Activated naive CD8-positive, alpha-beta T cell treated with anti-CD3 and anti-CD28 coated beads, Interleukin-2, amount 50 U/mL, for 24 hours (primary cell): ENCODE data around the gene PLEKHO2.
A peak's percentile ranks its signal among the peaks of the same experiment; 100 is the strongest.

Source experiments
- ATAC-seq: fragments of 150-1000 bp; cut with Tn5 transposase; one replicate; pipeline ENCODE4 v1.10.0; 2021
- DNase-seq: peaks from one replicate; pipeline ENCODE4 v3.0.0; 2021
- H3K27ac Mint-ChIP-seq: one replicate; pipeline ENCODE4 v1.8.0; 2021; ENCODE audit warnings: mild to moderate bottlenecking, mixed read lengths
- H3K27me3 Mint-ChIP-seq: one replicate; pipeline ENCODE4 v1.8.0; 2021; ENCODE audit warnings: mixed read lengths
- H3K36me3 Mint-ChIP-seq: one replicate; pipeline ENCODE4 v1.8.0; 2021; ENCODE audit warnings: low read depth, mixed read lengths
- H3K4me1 Mint-ChIP-seq: one replicate; pipeline ENCODE4 v1.8.0; 2021; ENCODE audit warnings: mixed read lengths
- H3K4me3 Mint-ChIP-seq: one replicate; pipeline ENCODE4 v1.8.0; 2021; ENCODE audit warnings: mild to moderate bottlenecking, moderate library complexity, mixed read lengths
- H3K9me3 Mint-ChIP-seq: one replicate; pipeline ENCODE4 v1.8.0; 2021; ENCODE audit warnings: mixed read lengths

PLEKHO2 gene

DNA sequence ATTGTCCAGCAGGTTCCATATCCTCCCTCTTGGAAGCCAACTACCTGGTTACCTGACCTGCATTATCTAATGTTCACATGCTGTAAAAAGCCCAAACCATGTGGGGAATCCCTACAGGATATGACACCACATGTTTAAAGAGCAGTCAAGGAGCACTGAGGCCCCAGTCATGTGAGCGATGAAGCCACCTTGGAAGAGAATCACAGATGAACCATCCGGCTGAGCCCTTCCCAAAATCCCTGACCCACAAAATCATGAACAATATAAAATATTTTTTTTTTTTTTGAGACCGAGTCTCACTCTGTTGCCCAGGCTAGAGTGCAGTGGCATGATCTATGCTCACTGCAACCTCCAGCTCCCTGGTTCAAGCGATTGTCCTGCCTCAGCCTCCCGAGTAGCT, 59.4 kb downstream of the PLEKHO2 start:
- peaks cover 39% of the 10 kb centered on the region for H3K4me1 Mint-ChIP-seq
- H3K9me3 Mint-ChIP-seq: peaks cover 7% of the 10 kb centered on the region
- H3K36me3 Mint-ChIP-seq: peaks cover 11% of the 10 kb centered on the region
- H3K27me3 Mint-ChIP-seq: no peaks in the 10 kb centered on the region
- ATAC-seq (no peak), DNase-seq (no peak)
- no peak overlapping the region for H3K4me3 Mint-ChIP-seq
- H3K27ac Mint-ChIP-seq: no peak overlapping the region

- H3K27ac Mint-ChIP-seq: no peak overlapping the region
- ATAC-seq: no peak
- peaks cover 7% of the 10 kb centered on the region for H3K9me3 Mint-ChIP-seq
- peaks cover 33% of the 10 kb centered on the region for H3K4me1 Mint-ChIP-seq
- no peaks in the 10 kb centered on the region for H3K27me3 Mint-ChIP-seq
- H3K36me3 Mint-ChIP-seq: peaks cover 11% of the 10 kb centered on the region
- H3K4me3 Mint-ChIP-seq: no peak overlapping the region
- no peak for DNase-seq
Measured at GRCh38 chr15:64901914-64902313, 60.2 kb downstream of the PLEKHO2 start.

- Mint-ChIP-seq H3K4me3 (no peak overlapping the region), H3K4me1 (peaks cover 31% of the 10 kb centered on the region), H3K9me3 (peaks cover 7% of the 10 kb centered on the region), H3K36me3 (peaks cover 11% of the 10 kb centered on the region), H3K27ac (no peak overlapping the region), H3K27me3 (no peaks in the 10 kb centered on the region)
- ATAC-seq: no peak
- no peak for DNase-seq
Measured at GRCh38 chr15:64902863-64903262, 61.1 kb downstream of the PLEKHO2 start.

GRCh38 chr15:64903326-64903950, 61.7 kb downstream of the PLEKHO2 start:
- Mint-ChIP-seq H3K27me3 (no peaks in the 10 kb centered on the region), H3K4me1 (peaks cover 31% of the 10 kb centered on the region), H3K27ac (no peak overlapping the region), H3K4me3 (no peak overlapping the region), H3K9me3 (peaks cover 7% of the 10 kb centered on the region), H3K36me3 (peaks cover 11% of the 10 kb centered on the region)
- ATAC-seq: no peak
- no peak for DNase-seq

DNA sequence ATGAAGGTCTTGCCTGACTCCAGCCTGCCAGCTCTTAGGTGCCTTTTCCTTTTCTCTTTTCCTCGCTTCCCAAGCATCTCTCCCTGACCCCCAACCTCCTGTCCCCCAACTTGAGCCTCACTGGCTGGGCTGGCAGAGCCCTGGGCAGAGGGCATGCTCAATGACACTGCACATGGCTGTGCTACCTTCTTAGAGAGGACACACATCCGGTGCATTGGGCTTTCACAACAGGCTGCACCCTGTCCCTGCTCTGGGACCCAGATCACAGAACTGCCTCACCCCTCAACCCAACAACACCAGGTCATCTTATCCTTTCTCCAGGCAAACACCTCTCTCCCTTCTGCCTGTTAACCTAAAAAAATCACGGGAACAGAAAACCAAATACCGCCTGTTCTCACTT, 62.5 kb downstream of the PLEKHO2 start:
- ATAC-seq: no peak
- Mint-ChIP-seq H3K4me3 (no peak overlapping the region), H3K27me3 (no peaks in the 10 kb centered on the region), H3K9me3 (peaks cover 7% of the 10 kb centered on the region), H3K4me1 (peaks cover 31% of the 10 kb centered on the region), H3K27ac (no peak overlapping the region), H3K36me3 (peaks cover 11% of the 10 kb centered on the region)
- DNase-seq: no peak

- ATAC-seq: peak; percentile 90
- no peak overlapping the region for H3K27ac Mint-ChIP-seq
- peak overlapping the region; percentile 68 for H3K4me3 Mint-ChIP-seq
- peaks cover 31% of the 10 kb centered on the region for H3K4me1 Mint-ChIP-seq
- peak; percentile 87 for DNase-seq
- no peaks in the 10 kb centered on the region for H3K27me3 Mint-ChIP-seq
- H3K36me3 Mint-ChIP-seq: peaks cover 7% of the 10 kb centered on the region
- peaks cover 7% of the 10 kb centered on the region for H3K9me3 Mint-ChIP-seq
Measured at GRCh38 chr15:64905119-64905831, 63.6 kb downstream of the PLEKHO2 start.

DNA sequence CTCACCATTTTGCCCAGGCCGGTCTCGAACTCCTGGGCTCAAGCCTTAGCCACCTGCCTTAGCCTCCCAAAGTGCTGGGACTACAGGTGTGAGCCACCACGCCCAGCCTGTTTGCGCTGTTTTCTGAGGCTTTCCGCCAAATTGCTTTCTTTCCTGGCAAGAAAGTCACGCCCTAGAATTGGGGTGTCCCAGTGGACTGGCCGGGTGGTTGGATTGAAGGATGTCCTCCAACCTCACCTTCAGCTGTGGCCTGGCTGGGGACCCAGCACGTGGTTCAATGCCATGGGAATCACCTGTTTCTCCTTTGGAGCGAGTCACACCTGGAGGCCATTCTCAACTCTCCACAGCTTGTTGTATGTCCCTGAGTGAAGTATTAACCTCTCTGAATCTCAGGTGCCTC, 64.2 kb downstream of the PLEKHO2 start:
- no peak overlapping the region for H3K4me3 Mint-ChIP-seq
- H3K27me3 Mint-ChIP-seq: no peaks in the 10 kb centered on the region

GRCh38 chr15:64906402-64906801, 64.7 kb downstream of the PLEKHO2 start:
- DNase-seq: no peak
- no peak overlapping the region for H3K27ac Mint-ChIP-seq
- H3K4me3 Mint-ChIP-seq: no peak overlapping the region
- H3K4me1 Mint-ChIP-seq: peaks cover 36% of the 10 kb centered on the region
- peaks cover 5% of the 10 kb centered on the region for H3K27me3 Mint-ChIP-seq
- H3K36me3 Mint-ChIP-seq: peaks cover 2% of the 10 kb centered on the region
- no peaks in the 10 kb centered on the region for H3K9me3 Mint-ChIP-seq
- ATAC-seq: no peak

More for the DNA sequence above, 64.2 kb downstream of the PLEKHO2 start:
- DNase-seq (no peak), ATAC-seq (no peak)
- peaks cover 31% of the 10 kb centered on the region for H3K4me1 Mint-ChIP-seq
- peaks cover 5% of the 10 kb centered on the region for H3K36me3 Mint-ChIP-seq
- H3K27ac Mint-ChIP-seq: no peak overlapping the region
- peaks cover 3% of the 10 kb centered on the region for H3K9me3 Mint-ChIP-seq

- no peak overlapping the region for H3K27ac Mint-ChIP-seq
- ATAC-seq: no peak
- peaks cover 25% of the 10 kb centered on the region for H3K4me1 Mint-ChIP-seq
- peaks cover 6% of the 10 kb centered on the region for H3K27me3 Mint-ChIP-seq
- H3K4me3 Mint-ChIP-seq: no peak overlapping the region
- H3K36me3 Mint-ChIP-seq: no peaks in the 10 kb centered on the region
- no peaks in the 10 kb centered on the region for H3K9me3 Mint-ChIP-seq
- no peak for DNase-seq
Measured at GRCh38 chr15:64907991-64908390, 66.3 kb downstream of the PLEKHO2 start.

DNA sequence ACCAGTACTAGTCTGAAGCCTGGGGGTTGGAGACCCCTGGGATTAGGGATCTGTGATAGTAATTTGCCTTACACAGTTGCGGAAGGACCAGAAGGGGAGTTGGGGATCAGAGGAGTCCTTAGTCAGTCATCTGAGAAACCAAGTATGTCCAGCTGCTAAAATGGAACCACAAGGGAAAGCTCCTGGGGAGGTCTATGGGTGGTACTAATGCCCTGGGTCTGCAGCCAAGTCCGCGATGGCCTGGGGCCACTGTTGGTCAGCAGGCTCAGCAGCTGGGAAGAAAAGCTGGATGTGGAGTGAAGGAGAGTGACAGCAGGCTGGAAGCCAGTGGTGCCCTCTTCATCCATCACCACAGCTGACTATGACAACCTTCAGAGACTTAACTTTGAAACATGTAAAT, 67.8 kb downstream of the PLEKHO2 start:
- Mint-ChIP-seq H3K36me3 (no peaks in the 10 kb centered on the region), H3K27me3 (peaks cover 6% of the 10 kb centered on the region), H3K9me3 (no peaks in the 10 kb centered on the region), H3K4me3 (no peak overlapping the region), H3K27ac (no peak overlapping the region), H3K4me1 (peaks cover 12% of the 10 kb centered on the region)
- ATAC-seq (no peak), DNase-seq (no peak)

- H3K27ac Mint-ChIP-seq: no peak within 1 kb of the TSS
- no peaks in the 10 kb centered on the region for H3K9me3 Mint-ChIP-seq
- peaks cover 5% of the 10 kb centered on the region for H3K4me1 Mint-ChIP-seq
- peak; percentile 76 for ATAC-seq
- H3K4me3 Mint-ChIP-seq: peak within 1 kb of the TSS; percentile 57
- peaks cover 6% of the 10 kb centered on the region for H3K27me3 Mint-ChIP-seq
- no peaks in the 10 kb centered on the region for H3K36me3 Mint-ChIP-seq
- DNase-seq: peak; percentile 56
Measured at GRCh38 chr15:64911311-64912186, 69.8 kb downstream of the PLEKHO2 start, which contains the start of gene ANKDD1A. Gene ANKDD1A (plus strand): TSS chr15:64911902. CDS start chr15:64911931, 29 bp downstream.

GRCh38 chr15:64912379-64913325, 70.9 kb downstream of the PLEKHO2 start:
- ATAC-seq (no peak), DNase-seq (no peak)
- Mint-ChIP-seq H3K4me3 (peak overlapping the region; percentile 57), H3K9me3 (no peaks in the 10 kb centered on the region), H3K4me1 (peaks cover 5% of the 10 kb centered on the region), H3K27ac (no peak overlapping the region), H3K36me3 (no peaks in the 10 kb centered on the region), H3K27me3 (peaks cover 6% of the 10 kb centered on the region)

DNA sequence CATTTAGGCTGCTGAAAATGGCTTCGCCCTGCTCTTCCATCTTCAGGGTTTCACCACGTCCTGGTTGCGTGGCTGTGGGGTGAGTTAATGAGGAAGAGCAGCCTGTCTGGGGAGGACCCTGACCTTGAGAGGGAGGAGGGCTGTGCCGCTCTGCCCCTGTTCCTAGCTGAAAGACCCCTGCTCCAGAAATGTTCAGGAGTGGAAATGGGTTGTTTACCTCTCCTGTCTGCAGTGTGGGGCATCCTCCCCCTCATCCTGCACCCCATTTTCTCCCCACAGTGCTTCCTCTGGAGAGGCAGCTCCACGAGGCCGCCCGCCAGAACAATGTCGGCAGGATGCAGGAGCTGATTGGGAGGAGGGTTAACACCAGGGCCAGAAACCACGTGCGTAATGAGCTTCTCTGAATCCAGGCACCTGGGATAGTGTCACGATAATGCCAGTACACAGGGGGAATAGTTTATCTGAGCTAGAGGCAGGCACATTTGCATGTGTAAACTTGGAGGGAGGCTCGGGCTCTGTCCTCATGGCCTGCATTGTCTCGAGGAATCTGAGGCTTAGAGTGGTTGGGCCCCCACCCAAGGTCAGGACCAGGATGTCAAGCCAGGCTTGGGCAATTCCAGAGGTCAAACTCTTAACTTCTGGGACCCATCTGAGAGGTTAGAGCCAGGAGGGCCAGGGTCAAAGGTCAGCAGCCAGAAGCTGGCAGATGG, 74.0 kb downstream of the PLEKHO2 start:
- no peaks in the 10 kb centered on the region for H3K9me3 Mint-ChIP-seq
- no peak for DNase-seq
- H3K36me3 Mint-ChIP-seq: no peaks in the 10 kb centered on the region
- H3K4me1 Mint-ChIP-seq: peaks cover 5% of the 10 kb centered on the region
- H3K27ac Mint-ChIP-seq: no peak overlapping the region
- no peak overlapping the region for H3K4me3 Mint-ChIP-seq
- no peak for ATAC-seq
- H3K27me3 Mint-ChIP-seq: peaks cover 6% of the 10 kb centered on the region
